ENCODE measurements around the gene MAPK10.

The MAPK10 gene

GRCh38 chr4:86329431-86329830 is 30.4 kb downstream of the MAPK10 start:
- no peak overlapping the region for H3K27ac ChIP-seq
- TF ChIP-seq CTCF (conservative IDR thresholded peaks at IDR 0.05), result no peak
- no peak for TF ChIP-seq ZFX (IDR thresholded peaks at IDR 0.05)

- H3K27ac ChIP-seq, result no peak overlapping the region
Measured at GRCh38 chr4:86326400-86326799, 33.5 kb downstream of the MAPK10 start.

GRCh38 chr4:86319390-86319789 is 40.5 kb downstream of the MAPK10 start:
- no peak for TF ChIP-seq CTCF (conservative IDR thresholded peaks at IDR 0.05)
- no peak for TF ChIP-seq ZFX (IDR thresholded peaks at IDR 0.05)

More at GRCh38 chr4:86326400-86326799, 33.5 kb downstream of the MAPK10 start:
- no peak for TF ChIP-seq ZFX (IDR thresholded peaks at IDR 0.05)
- no peak for TF ChIP-seq CTCF (conservative IDR thresholded peaks at IDR 0.05)

GRCh38 chr4:86315579-86315978 is 44.3 kb downstream of the MAPK10 start:
- TF ChIP-seq CTCF (conservative IDR thresholded peaks at IDR 0.05) (no peak), ZFX (IDR thresholded peaks at IDR 0.05) (no peak)
- no peak overlapping the region for H3K27ac ChIP-seq

More at GRCh38 chr4:86319390-86319789, 40.5 kb downstream of the MAPK10 start:
- H3K27ac ChIP-seq, result no peak overlapping the region

GRCh38 chr4:86313656-86314055 is 46.2 kb downstream of the MAPK10 start:
- H3K27ac ChIP-seq, result no peak overlapping the region
- no peak for TF ChIP-seq CTCF (conservative IDR thresholded peaks at IDR 0.05)
- no peak for TF ChIP-seq ZFX (IDR thresholded peaks at IDR 0.05)

- no peak overlapping the region for H3K27ac ChIP-seq
- TF ChIP-seq CTCF (conservative IDR thresholded peaks at IDR 0.05), result no peak
- no peak for TF ChIP-seq ZFX (IDR thresholded peaks at IDR 0.05)
Measured at GRCh38 chr4:86307432-86307831, 52.4 kb downstream of the MAPK10 start.

- H3K27ac ChIP-seq, result no peak overlapping the region
- TF ChIP-seq CTCF (conservative IDR thresholded peaks at IDR 0.05) (no peak), ZFX (IDR thresholded peaks at IDR 0.05) (no peak)
Measured at GRCh38 chr4:86306816-86307215, 53.0 kb downstream of the MAPK10 start.

Data from C4-2B (cell line).